CD4-positive, alpha-beta T cell (primary cell): ENCODE results near the gene OLFM1. TPM values are rescaled to one million over a fixed set of nuclear protein-coding genes. Genes with fewer than 3 reads are reported as not detected.
"Not testable (repeated sequence)": the region's sequence is repeated elsewhere in the genome, so short reads cannot be mapped to it uniquely, and the experiment has no call there.

Experiments used
- ATAC-seq: fragments of 200-7000 bp; cut with Tn5 transposase; one replicate; pipeline ENCODE4 v1.10.0; 2022; ENCODE audit warnings: mild to moderate bottlenecking; ENCODE audit not compliant: poor library complexity
- CTCF ChIA-PET: fragments of 350-600 bp; sonication (Branson Sonifier 250); formaldehyde crosslinking; loops from one replicate; lab custom pipeline; 2021; ENCODE audit warnings: antibody characterized with exemption, inconsistent platforms; lab: Charles Lee
- POLR2A ChIA-PET: fragments of 350-600 bp; sonication (Branson Sonifier 250); formaldehyde crosslinking; loops from one replicate; lab custom pipeline; 2021; ENCODE audit warnings: antibody characterized with exemption, inconsistent platforms; lab: Charles Lee
- DNase-seq, 14 experiments: peaks; one replicate each; pipeline ENCODE4 v3.0.0-alpha.2; 2013 to 2020; ENCODE audit warnings: mixed read lengths in 2 of 14
- H3K27ac ChIP-seq, 2 donors: one replicate each; pipeline versions ENCODE4 v1.5.1 to v1.7.0; 2013; ENCODE audit warnings: low read length in 2 of 2, low read depth in 1 of 2, mild to moderate bottlenecking in 1 of 2
- H3K27me3 ChIP-seq, 2 experiments: 1 replicate in 1 of 2; 2 replicates in 1 of 2; pipeline versions ENCODE4 v1.6.1 to v1.7.0; 2013; ENCODE audit warnings: low read length in 2 of 2, control low read depth in 1 of 2, mild to moderate bottlenecking in 1 of 2, moderate library complexity in 1 of 2; ENCODE audit not compliant: insufficient read depth in 2 of 2, control insufficient read depth in 1 of 2
- H3K36me3 ChIP-seq: one replicate; pipeline ENCODE4 v1.6.1; 2013; ENCODE audit warnings: low read length, control low read depth; ENCODE audit not compliant: insufficient read depth
- H3K4me1 ChIP-seq: one replicate; pipeline ENCODE4 v1.6.1; 2013; ENCODE audit warnings: low read length, control low read depth; ENCODE audit not compliant: insufficient read depth
- H3K4me3 ChIP-seq: one replicate; pipeline ENCODE4 v1.5.1; 2013; ENCODE audit warnings: mild to moderate bottlenecking, low read length, moderate library complexity
- H3K9me3 ChIP-seq, 2 experiments: 1 replicate in 1 of 2; 2 replicates in 1 of 2; pipeline versions ENCODE4 v1.6.1 to v1.7.0; 2013; ENCODE audit warnings: low read length in 2 of 2, mild to moderate bottlenecking in 2 of 2, control low read depth in 1 of 2, moderate library complexity in 1 of 2; ENCODE audit not compliant: control insufficient read depth in 1 of 2, insufficient read depth in 1 of 2
- H3K27ac Mint-ChIP-seq: one replicate; pipeline ENCODE4 v1.8.0; 2020; ENCODE audit warnings: mixed read lengths
- H3K27me3 Mint-ChIP-seq: one replicate; pipeline ENCODE4 v1.8.0; 2021; ENCODE audit warnings: mixed read lengths
- H3K36me3 Mint-ChIP-seq: one replicate; pipeline ENCODE4 v1.8.0; 2021; ENCODE audit warnings: low read depth, mixed read lengths
- H3K4me1 Mint-ChIP-seq: one replicate; pipeline ENCODE4 v1.8.0; 2021; ENCODE audit warnings: low read depth, mixed read lengths
- H3K4me3 Mint-ChIP-seq: one replicate; pipeline ENCODE4 v1.8.0; 2020; ENCODE audit warnings: mild to moderate bottlenecking, mixed read lengths
- H3K9me3 Mint-ChIP-seq: one replicate; pipeline ENCODE4 v1.8.0; 2020; ENCODE audit warnings: mixed read lengths
- CTCF ChIP-seq: fragments of 200-600 bp; IDR thresholded peaks from one replicate; pipeline ENCODE4 v1.8.0; 2022; ENCODE audit warnings: antibody characterized with exemption, mild to moderate bottlenecking
- intact Hi-C, 2 experiments: fragments of 100-400 bp; cut with DNase I in 1 of 2; cut with micrococcal nuclease in 1 of 2; formaldehyde crosslinking; loops; one replicate each; pipeline versions ENCODE4 v1.15.1 to v1.9.0; 2023 to 2025; cut with DNase I, micrococcal nuclease
- total RNA-seq, 174 experiments: library from RNA in 2 of 174; stranded (reverse) in 2 of 174; gene quantifications; one replicate each; pipeline ENCODE4 v1.2.3 and lab custom pipeline; 2021 to 2026

The OLFM1 gene
- total RNA-seq, 2 experiments from 2014 or later = not detected

GRCh38 chr9:135062254-135062653, 25.2 kb upstream of the OLFM1 start:
- H3K27ac Mint-ChIP-seq = no peak overlapping the region
- H3K27ac ChIP-seq = no peak overlapping the region
- H3K4me1 Mint-ChIP-seq = no peaks in the 10 kb centered on the region
- no peaks in the 10 kb centered on the region for H3K4me1 ChIP-seq
- H3K4me3 Mint-ChIP-seq = no peak overlapping the region
- intact Hi-C loops = no loop called here
- POLR2A ChIA-PET = no interaction called here
- H3K36me3 ChIP-seq = no peaks in the 10 kb centered on the region
- H3K27me3 Mint-ChIP-seq = peaks cover 10% of the 10 kb centered on the region
- no peak for ATAC-seq
- no peak for DNase-seq
- H3K9me3 ChIP-seq = peaks cover 0 to 29% of the 10 kb centered on the region in 2 experiments
- TF ChIP-seq CTCF = no peak
- H3K27me3 ChIP-seq = peaks cover 0 to 4% of the 10 kb centered on the region in 2 experiments
- H3K9me3 Mint-ChIP-seq = peaks cover 9% of the 10 kb centered on the region
- CTCF ChIA-PET = no interaction called here
- H3K36me3 Mint-ChIP-seq = peaks cover 3% of the 10 kb centered on the region
- H3K4me3 ChIP-seq = no peak overlapping the region

- ATAC-seq, H3K4me3 ChIP-seq, H3K27ac Mint-ChIP-seq, H3K9me3 Mint-ChIP-seq, intact Hi-C loops, H3K36me3 ChIP-seq, H3K27me3 ChIP-seq, H3K4me1 ChIP-seq, H3K27ac ChIP-seq, H3K4me1 Mint-ChIP-seq, H3K36me3 Mint-ChIP-seq, H3K4me3 Mint-ChIP-seq, POLR2A ChIA-PET, CTCF ChIA-PET: not testable (repeated sequence)
- H3K9me3 ChIP-seq = peaks cover 0 to 29% of the 10 kb centered on the region in 2 experiments
- peaks cover 18% of the 10 kb centered on the region for H3K27me3 Mint-ChIP-seq
- DNase-seq = peak in 1 of 14 experiments; percentile 12
Measured at GRCh38 chr9:135063466-135063865, 24.0 kb upstream of the OLFM1 start.

GRCh38 chr9:135063888-135064287, 23.6 kb upstream of the OLFM1 start:
- H3K36me3 ChIP-seq, intact Hi-C loops: not testable (repeated sequence)

GRCh38 chr9:135065151-135065550, 22.3 kb upstream of the OLFM1 start:
- H3K4me1 ChIP-seq = no peaks in the 10 kb centered on the region
- H3K9me3 Mint-ChIP-seq = peaks cover 9% of the 10 kb centered on the region
- no peaks in the 10 kb centered on the region for H3K4me1 Mint-ChIP-seq
- DNase-seq (peak in 1 of 14 experiments; percentile 23), ATAC-seq (no peak)
- H3K36me3 ChIP-seq = no peaks in the 10 kb centered on the region
- peaks cover 0 to 4% of the 10 kb centered on the region in 2 experiments for H3K27me3 ChIP-seq
- intact Hi-C loops = no loop called here
- no peak for TF ChIP-seq CTCF
- H3K27ac Mint-ChIP-seq = no peak overlapping the region
- CTCF ChIA-PET = no interaction called here
- POLR2A ChIA-PET = no interaction called here
- H3K9me3 ChIP-seq = peaks cover 0 to 29% of the 10 kb centered on the region in 2 experiments
- no peak overlapping the region for H3K4me3 ChIP-seq
- peaks cover 3% of the 10 kb centered on the region for H3K36me3 Mint-ChIP-seq
- peaks cover 33% of the 10 kb centered on the region for H3K27me3 Mint-ChIP-seq
- H3K4me3 Mint-ChIP-seq = no peak overlapping the region
- H3K27ac ChIP-seq = no peak overlapping the region

More at GRCh38 chr9:135063888-135064287, 23.6 kb upstream of the OLFM1 start:
- H3K4me1 ChIP-seq, H3K27ac ChIP-seq, H3K9me3 Mint-ChIP-seq, H3K4me3 Mint-ChIP-seq, CTCF ChIA-PET, H3K36me3 Mint-ChIP-seq, H3K27me3 ChIP-seq, H3K27ac Mint-ChIP-seq, ATAC-seq, H3K4me3 ChIP-seq, DNase-seq, H3K4me1 Mint-ChIP-seq, POLR2A ChIA-PET: not testable (repeated sequence)
- H3K9me3 ChIP-seq = peaks cover 0 to 29% of the 10 kb centered on the region in 2 experiments
- H3K27me3 Mint-ChIP-seq = peaks cover 22% of the 10 kb centered on the region
